Liver (tissue), 9 donors: Measurements from ENCODE around the gene LRP11. TPM values are rescaled to one million over a fixed set of nuclear protein-coding genes. Genes with fewer than 3 reads are reported as not detected.

Experiments used
- DNase-seq: peaks from one replicate; pipeline ENCODE4 v3.0.0-alpha.2; 2017; ENCODE audit warnings: low spot score
- H3K27ac ChIP-seq, 2 donors: one replicate each; pipeline ENCODE4 v1.7.0; 2013; ENCODE audit warnings: inconsistent platforms in 2 of 2, low read length in 2 of 2, control low read depth in 1 of 2, low read depth in 1 of 2, mild to moderate bottlenecking in 1 of 2
- H3K27me3 ChIP-seq, 4 donors: one replicate each; pipeline versions ENCODE4 v1.6.1 to v1.7.0; 2013; ENCODE audit warnings: low read length in 3 of 4, inconsistent platforms in 1 of 4, mild to moderate bottlenecking in 1 of 4, moderate library complexity in 1 of 4; ENCODE audit not compliant: control insufficient read depth in 4 of 4, insufficient read depth in 4 of 4
- H3K36me3 ChIP-seq, 4 donors: one replicate each; pipeline versions ENCODE4 v1.6.1 to v1.7.0; 2013; ENCODE audit warnings: low read length in 3 of 4, mild to moderate bottlenecking in 3 of 4, low read depth in 1 of 4, moderate library complexity in 1 of 4; ENCODE audit not compliant: control insufficient read depth in 4 of 4, insufficient read depth in 3 of 4
- H3K4me1 ChIP-seq, 4 donors: one replicate each; pipeline versions ENCODE4 v1.6.1 to v1.7.0; 2013; ENCODE audit warnings: low read length in 3 of 4, mild to moderate bottlenecking in 3 of 4, moderate library complexity in 1 of 4; ENCODE audit not compliant: control insufficient read depth in 4 of 4, insufficient read depth in 4 of 4
- H3K4me3 ChIP-seq, 3 donors: one replicate each; pipeline versions ENCODE4 v1.6.1 to v1.7.0; 2013; ENCODE audit warnings: low read length in 3 of 3, control low read depth in 1 of 3, low read depth in 1 of 3, mild to moderate bottlenecking in 1 of 3
- H3K9ac ChIP-seq, 2 donors: one replicate each; pipeline ENCODE4 v1.7.0; 2013; ENCODE audit warnings: low read length in 2 of 2, mild to moderate bottlenecking in 2 of 2, moderate library complexity in 2 of 2, control low read depth in 1 of 2, low read depth in 1 of 2
- H3K9me3 ChIP-seq, 4 donors: one replicate each; pipeline versions ENCODE4 v1.6.1 to v1.7.0; 2013; ENCODE audit warnings: low read length in 3 of 4; ENCODE audit not compliant: control insufficient read depth in 4 of 4
- ATF3 ChIP-seq: IDR thresholded peaks from 2 replicates; pipeline ENCODE4 v1.6.1; 2016; ENCODE audit warnings: antibody characterized with exemption
- CTCF ChIP-seq: fragments of 150-350 bp; IDR thresholded peaks from 2 replicates; pipeline ENCODE4 v1.5.1; 2017; ENCODE audit warnings: improper control_type of control experiment, low read depth, low read length; ENCODE audit not compliant: missing input control
- EGR1 ChIP-seq, 2 donors: IDR thresholded peaks; 2 replicates each; pipeline ENCODE4 v1.6.1; 2016 to 2018; ENCODE audit warnings: antibody characterized with exemption in 2 of 2, low read depth in 2 of 2
- FOXA1 ChIP-seq: IDR thresholded peaks from 2 replicates; pipeline ENCODE4 v1.6.1; 2016; ENCODE audit warnings: antibody characterized with exemption
- GABPA ChIP-seq, 2 donors: IDR thresholded peaks in 1 of 2; conservative IDR thresholded peaks in 1 of 2; 2 replicates each; pipeline ENCODE4 v1.6.1; 2016; ENCODE audit warnings: antibody characterized with exemption in 2 of 2, mild to moderate bottlenecking in 1 of 2, moderate library complexity in 1 of 2
- HNF4A ChIP-seq, 2 donors: conservative IDR thresholded peaks; 2 replicates each; pipeline ENCODE4 v1.6.1; 2016; ENCODE audit warnings: antibody characterized with exemption in 2 of 2, mild to moderate bottlenecking in 2 of 2
- HNF4G ChIP-seq: IDR thresholded peaks from 2 replicates; pipeline ENCODE4 v1.6.1; 2016; ENCODE audit warnings: antibody characterized with exemption
- JUND ChIP-seq, 2 donors: IDR thresholded peaks; 2 replicates each; pipeline ENCODE4 v1.6.1; 2016; ENCODE audit warnings: antibody characterized with exemption in 2 of 2
- MAX ChIP-seq: IDR thresholded peaks from 2 replicates; pipeline ENCODE4 v1.6.1; 2016; ENCODE audit warnings: antibody characterized with exemption
- NR2F2 ChIP-seq: IDR thresholded peaks from 2 replicates; pipeline ENCODE4 v1.6.1; 2016; ENCODE audit warnings: antibody characterized with exemption
- RAD21 ChIP-seq, 2 donors: IDR thresholded peaks; 2 replicates each; pipeline ENCODE4 v1.6.1; 2016; ENCODE audit warnings: antibody characterized with exemption in 2 of 2, mild to moderate bottlenecking in 2 of 2
- REST ChIP-seq: IDR thresholded peaks from 2 replicates; pipeline ENCODE4 v1.6.1; 2016; ENCODE audit warnings: antibody characterized with exemption, mild to moderate bottlenecking
- RXRA ChIP-seq, 2 donors: IDR thresholded peaks; 2 replicates each; pipeline ENCODE4 v1.6.1; 2017 to 2018; ENCODE audit warnings: antibody characterized with exemption in 2 of 2, mild to moderate bottlenecking in 1 of 2
- SP1 ChIP-seq: IDR thresholded peaks from 2 replicates; pipeline ENCODE4 v1.6.1; 2018; ENCODE audit warnings: antibody characterized with exemption, mild to moderate bottlenecking
- TAF1 ChIP-seq: conservative IDR thresholded peaks from 2 replicates; pipeline ENCODE4 v1.6.1; 2016; ENCODE audit warnings: antibody characterized with exemption, mild to moderate bottlenecking
- YY1 ChIP-seq: IDR thresholded peaks from 2 replicates; pipeline ENCODE4 v1.6.1; 2016; ENCODE audit warnings: antibody characterized with exemption, mild to moderate bottlenecking
- ZBTB33 ChIP-seq: IDR thresholded peaks from 2 replicates; pipeline ENCODE4 v1.6.1; 2016; ENCODE audit warnings: antibody characterized with exemption
- WGBS: extraction: QIAGEN DNeasy Blood & Tissue Kit; methylation state at CpG from one replicate; pipeline ENCODE4 v1.1.7; 2013; 5-methylcytosine and 5-hydroxymethylcytosine counted together
- polyA plus RNA-seq, 2 donors: library from polyadenylated mRNA; stranded (reverse) in 1 of 2; unstranded in 1 of 2; fragments of 200-250 nt in 1 of 2; fragments of >200 nt in 1 of 2; fragmentation: Nextera tagmentation in 1 of 2; extraction: Ambion mirVana in 1 of 2; gene quantifications; one replicate each; pipeline versions ENCODE4 v1.2.1 to v1.2.3, GENCODE V29; 2013 to 2015
- total RNA-seq, 2 donors: library from RNA; depleted of rRNA; stranded (reverse); fragments of >200 nt; gene quantifications; one replicate each; pipeline ENCODE4 v1.2.3, GENCODE V29; 2014
- donor health status: healthy.
- donor health status: healthy.
- donor health status: healthy.
- donor health status: healthy.
- donor health status: healthy.

LRP11 gene
- 10 to 100 TPM in 1 of 2 donors, 1 to 10 TPM in 1; 7.2 to 13.3 TPM for total RNA-seq
- polyA plus RNA-seq = 1 to 10 TPM; 3.4 to 4.8 TPM

- Histone ChIP-seq H3K4me3 (peak within 1 kb of the TSS; percentile 65 to 81 (median 77)), H3K27ac (peak within 1 kb of the TSS; percentile 77 to 88), H3K9ac (peak within 1 kb of the TSS; percentile 4 to 29), H3K9me3 (no peaks in the 10 kb centered on the region), H3K36me3 (no peaks in the 10 kb centered on the region), H3K4me1 (peaks cover 1 to 43% (median 17%) of the 10 kb centered on the region in 4 donors), H3K27me3 (no peaks in the 10 kb centered on the region)
- TF ChIP-seq RAD21 (IDR thresholded peaks at IDR 0.05) = peak in 1 of 2 donors; percentile 8
- TF ChIP-seq ATF3 = no peak
- TF ChIP-seq SP1 = peak; percentile 77
- peak; percentile 33 to 71 for TF ChIP-seq RXRA (IDR thresholded peaks at IDR 0.05)
- TF ChIP-seq GABPA (IDR thresholded peaks at IDR 0.05 in 1 of 2, conservative IDR thresholded peaks at IDR 0.05 in 1 of 2) = no peak
- TF ChIP-seq JUND (IDR thresholded peaks at IDR 0.05) = no peak
- peak; percentile 55 to 68 for TF ChIP-seq HNF4A (conservative IDR thresholded peaks at IDR 0.05)
- peak; percentile 88 for DNase-seq
- WGBS = under 1% methylated on average over 110 of the region's 110 CpGs
Measured at GRCh38 chr6:149863698-149864577, at the start of gene LRP11. TSS of gene LRP11 (minus strand) at chr6:149864359. CDS start at chr6:149864020, 339 bp downstream.

- no peak for DNase-seq
- H3K27ac ChIP-seq = no peak overlapping the region
- H3K9ac ChIP-seq = no peak overlapping the region
- no peak overlapping the region for H3K4me3 ChIP-seq
- no peaks in the 10 kb centered on the region for H3K9me3 ChIP-seq
- WGBS = 82% methylated on average over 9 of the region's 9 CpGs
- no peaks in the 10 kb centered on the region for H3K27me3 ChIP-seq
- no peaks in the 10 kb centered on the region for H3K4me1 ChIP-seq
- TF ChIP-seq NR2F2 = no peak
- TF ChIP-seq YY1 = no peak
- no peak for TF ChIP-seq RAD21 (IDR thresholded peaks at IDR 0.05)
- TF ChIP-seq RXRA (IDR thresholded peaks at IDR 0.05) = no peak
- H3K36me3 ChIP-seq = no peaks in the 10 kb centered on the region
Measured at GRCh38 chr6:149913540-149914240, 49.5 kb upstream of the LRP11 start.

GRCh38 chr6:149913085-149913484 is 48.9 kb upstream of the LRP11 start:
- no peak overlapping the region for H3K4me3 ChIP-seq
- no peak overlapping the region for H3K27ac ChIP-seq
- H3K4me1 ChIP-seq = no peaks in the 10 kb centered on the region
- TF ChIP-seq RXRA (IDR thresholded peaks at IDR 0.05) (no peak), HNF4G (no peak), YY1 (no peak), FOXA1 (no peak), HNF4A (conservative IDR thresholded peaks at IDR 0.05) (no peak), NR2F2 (no peak), TAF1 (no peak), JUND (IDR thresholded peaks at IDR 0.05) (no peak), REST (no peak), CTCF (no peak), EGR1 (IDR thresholded peaks at IDR 0.05; ENCODE audit: low read depth in 2 of 2) (no peak), GABPA (IDR thresholded peaks at IDR 0.05 in 1 of 2, conservative IDR thresholded peaks at IDR 0.05 in 1 of 2) (no peak), ZBTB33 (no peak), MAX (no peak), RAD21 (IDR thresholded peaks at IDR 0.05) (no peak)
- no peaks in the 10 kb centered on the region for H3K36me3 ChIP-seq
- WGBS = 80% methylated on average over 2 of the region's 2 CpGs
- no peak for DNase-seq
- no peaks in the 10 kb centered on the region for H3K27me3 ChIP-seq
- no peaks in the 10 kb centered on the region for H3K9me3 ChIP-seq
- H3K9ac ChIP-seq = no peak overlapping the region
